ENCODE results near the gene DUSP22.

DUSP22 gene

DNA sequence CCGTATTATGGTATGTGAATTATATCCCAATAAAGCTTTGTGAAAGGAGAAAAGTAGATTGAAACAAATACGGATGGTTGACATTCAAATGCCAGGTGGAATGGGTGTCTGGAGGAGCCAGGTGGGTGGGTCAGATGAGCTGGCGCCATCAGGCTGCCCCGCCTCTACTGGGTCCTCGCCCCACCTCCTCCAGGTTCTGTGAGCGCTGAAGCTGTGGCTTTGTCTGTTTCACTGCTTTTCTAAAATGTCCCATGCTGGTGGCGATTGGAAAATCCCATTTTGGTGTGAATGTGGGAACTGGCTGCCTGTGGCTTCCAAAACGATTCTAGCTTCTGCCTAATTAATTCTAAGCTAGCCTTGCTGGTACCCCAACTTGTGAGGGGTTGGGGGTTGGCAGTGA lies 16.5 kb downstream of the DUSP22 start:
- DNase-seq (ENCODE audit: low spot score), result no peak

DNA sequence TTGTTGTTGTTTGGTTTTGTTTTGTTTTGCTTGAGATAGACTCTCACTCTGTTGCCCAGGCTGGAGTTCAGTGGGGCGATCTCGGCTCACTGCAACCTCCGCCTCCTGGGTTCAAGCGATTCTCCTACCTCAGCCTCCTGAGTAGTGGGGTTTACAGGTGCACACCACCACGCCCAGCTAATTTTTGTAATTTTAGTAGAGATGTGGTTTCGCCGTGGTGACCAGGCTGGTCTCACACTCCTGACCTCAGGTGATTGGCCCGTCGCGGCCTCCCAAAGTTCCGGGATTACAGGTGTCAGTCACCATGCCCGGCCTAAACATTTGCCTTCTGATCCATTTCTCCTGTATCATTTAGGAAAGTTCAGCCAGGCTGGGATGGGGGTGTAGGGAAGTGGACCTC lies 17.7 kb downstream of the DUSP22 start:
- DNase-seq (ENCODE audit: low spot score), result no peak

- DNase-seq (ENCODE audit: low spot score), result no peak
These were observed 18.4 kb downstream of the DUSP22 start for GRCh38 chr6:310671-311070.

- no peak for DNase-seq (ENCODE audit: low spot score)
These were observed 19.5 kb downstream of the DUSP22 start for GRCh38 chr6:311679-312220.

GRCh38 chr6:313087-313486 lies 20.8 kb downstream of the DUSP22 start:
- no peak for DNase-seq (ENCODE audit: low spot score)

DNA sequence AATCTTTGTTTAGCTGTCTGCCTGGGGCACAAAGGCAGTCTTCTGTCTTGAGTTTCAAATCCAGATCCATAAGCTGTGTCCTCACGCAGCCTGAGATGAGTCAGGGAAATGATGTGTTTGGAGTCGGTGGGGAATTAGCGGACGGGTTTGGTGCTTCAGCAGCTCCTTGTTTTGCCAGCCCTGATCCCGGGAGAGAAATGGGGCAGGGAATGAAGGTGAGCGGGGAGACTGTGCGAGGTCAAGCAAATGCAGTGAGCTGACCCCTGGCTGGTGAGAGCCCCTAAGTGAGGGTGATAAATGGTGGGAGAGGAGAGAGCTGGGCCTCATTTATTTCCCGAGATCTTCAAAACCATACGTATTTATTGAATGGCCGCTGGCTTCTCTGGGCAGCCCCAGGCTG lies 21.6 kb downstream of the DUSP22 start:
- DNase-seq (ENCODE audit: low spot score), result no peak

GRCh38 chr6:314377-314776 lies 22.1 kb downstream of the DUSP22 start:
- DNase-seq (ENCODE audit: low spot score), result no peak

DNA sequence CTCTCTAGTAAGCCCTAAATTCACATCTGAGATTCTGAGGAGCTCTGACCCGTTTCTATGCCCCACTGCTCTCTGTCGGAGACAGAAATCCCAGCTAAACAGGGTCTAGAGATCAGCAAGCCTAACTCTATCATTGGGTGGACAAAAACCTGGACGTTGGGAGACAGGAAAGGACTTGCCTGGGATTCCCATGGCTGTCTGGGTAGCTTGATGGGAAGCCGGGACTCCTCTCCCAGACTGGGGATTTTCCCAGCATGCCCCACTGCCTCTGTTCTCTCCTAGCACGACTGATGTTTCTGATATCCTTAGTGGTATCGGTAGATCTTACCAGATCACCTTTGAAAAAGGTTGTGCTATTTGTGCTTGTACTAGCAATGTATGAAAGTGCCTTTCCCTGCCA lies 22.9 kb downstream of the DUSP22 start:
- no peak for DNase-seq (ENCODE audit: low spot score)

- DNase-seq (ENCODE audit: low spot score), result no peak
These were observed 23.9 kb downstream of the DUSP22 start for GRCh38 chr6:315921-316752.

DNA sequence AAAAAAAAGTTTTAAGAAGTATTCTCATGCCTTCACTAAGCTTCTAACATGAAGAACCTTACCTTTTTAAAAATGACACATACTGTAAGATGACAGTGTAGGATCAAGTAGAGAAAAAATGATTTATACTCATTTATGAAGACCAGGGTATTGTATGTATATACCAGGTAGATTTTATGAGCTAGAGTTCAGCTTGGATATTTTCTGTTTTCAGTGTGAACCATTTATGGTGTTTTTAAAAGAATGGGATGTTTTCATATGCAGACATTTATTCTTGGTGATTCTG lies 24.4 kb downstream of the DUSP22 start:
- DNase-seq (ENCODE audit: low spot score), result no peak

- DNase-seq (ENCODE audit: low spot score), result no peak
These were observed 24.8 kb downstream of the DUSP22 start for GRCh38 chr6:317060-317447.

GRCh38 chr6:317448-318144 lies 25.3 kb downstream of the DUSP22 start:
- no peak for DNase-seq (ENCODE audit: low spot score)

- no peak for DNase-seq (ENCODE audit: low spot score)
These were observed 26.1 kb downstream of the DUSP22 start for GRCh38 chr6:318243-318890.

GRCh38 chr6:319177-320131 lies 27.2 kb downstream of the DUSP22 start:
- DNase-seq (ENCODE audit: low spot score), result no peak

GRCh38 chr6:320351-321157 lies 28.3 kb downstream of the DUSP22 start:
- DNase-seq (ENCODE audit: low spot score), result no peak

- DNase-seq (ENCODE audit: low spot score), result no peak
These were observed 28.8 kb downstream of the DUSP22 start for GRCh38 chr6:321158-321438.

DNA sequence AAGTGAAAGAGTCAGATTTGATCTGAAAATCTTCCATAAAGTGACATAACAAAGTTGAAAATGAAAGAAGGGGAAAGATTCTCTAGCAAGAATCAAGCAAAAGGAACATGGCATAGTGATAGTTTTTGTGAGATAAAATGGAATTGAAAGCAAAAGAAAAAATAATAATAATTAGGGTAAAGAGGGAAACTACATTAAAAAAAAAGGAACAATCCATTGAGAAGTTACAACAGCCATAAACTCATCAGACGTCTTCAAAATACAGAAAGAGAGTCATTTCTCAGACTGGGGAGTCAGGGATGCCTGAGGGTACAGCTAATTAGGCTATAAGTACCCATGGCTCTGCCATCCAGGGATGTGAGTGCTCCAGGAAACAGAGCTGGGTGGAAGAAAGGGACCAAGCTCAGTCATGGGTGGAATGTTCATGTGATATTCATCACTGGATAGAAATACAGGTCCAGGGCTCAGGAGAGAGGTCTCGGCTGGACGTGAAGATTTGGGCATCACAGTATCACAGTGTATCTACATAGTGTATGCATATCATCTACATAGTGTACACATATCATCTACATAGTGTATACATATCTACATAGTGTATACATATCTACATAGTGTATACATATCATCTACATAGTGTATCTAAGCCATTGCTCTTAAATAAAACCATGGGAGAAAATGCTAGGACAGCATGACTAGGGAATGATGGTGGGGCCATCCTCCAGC lies 29.4 kb downstream of the DUSP22 start:
- no peak for DNase-seq (ENCODE audit: low spot score)

GRCh38 chr6:322259-322930 lies 30.1 kb downstream of the DUSP22 start:
- DNase-seq (ENCODE audit: low spot score), result no peak

- DNase-seq (ENCODE audit: low spot score), result no peak
These were observed 30.8 kb downstream of the DUSP22 start for GRCh38 chr6:322940-323729.
